Mesenchymal stem cell (in vitro differentiated cells and primary cell): ENCODE results near the gene MDM4.
A peak's percentile ranks its signal among the peaks of the same experiment; 100 is the strongest.

Experiments
- DNase-seq: peaks from one replicate; pipeline ENCODE4 v3.0.0-alpha.2; 2013
- H2AFZ ChIP-seq: one replicate; pipeline ENCODE4 v1.6.1; 2013; ENCODE audit warnings: low read depth, mild to moderate bottlenecking, control low read depth, inconsistent platforms, low read length, moderate library complexity
- H2AK5ac ChIP-seq: 2 replicates; pipeline ENCODE4 v1.6.1; 2013; ENCODE audit warnings: low read length, moderate library complexity, mild to moderate bottlenecking, inconsistent platforms; ENCODE audit not compliant: severe bottlenecking
- H2BK120ac ChIP-seq: one replicate; pipeline ENCODE4 v1.6.1; 2013; ENCODE audit warnings: low read depth, mild to moderate bottlenecking, inconsistent platforms, low read length, moderate library complexity
- H2BK12ac ChIP-seq, 2 experiments: one replicate each; pipeline ENCODE4 v1.6.1; 2013; ENCODE audit warnings: inconsistent platforms in 2 of 2, low read length in 2 of 2, mild to moderate bottlenecking in 2 of 2, moderate library complexity in 2 of 2, control low read depth in 1 of 2
- H2BK15ac ChIP-seq: one replicate; pipeline ENCODE4 v1.6.1; 2013; ENCODE audit warnings: mild to moderate bottlenecking, low read depth, inconsistent platforms; ENCODE audit not compliant: poor library complexity, severe bottlenecking
- H2BK5ac ChIP-seq: 2 replicates; pipeline ENCODE4 v1.6.1; 2013; ENCODE audit warnings: low read depth, mild to moderate bottlenecking, low read length, control low read depth, inconsistent platforms; ENCODE audit not compliant: poor library complexity, severe bottlenecking
- H3K14ac ChIP-seq, 2 experiments: one replicate each; pipeline ENCODE4 v1.6.1; 2013; ENCODE audit warnings: inconsistent platforms in 2 of 2, low read length in 2 of 2, control low read depth in 1 of 2, mild to moderate bottlenecking in 1 of 2, moderate library complexity in 1 of 2
- H3K18ac ChIP-seq, 2 experiments: one replicate each; pipeline ENCODE4 v1.6.1; 2013; ENCODE audit warnings: inconsistent platforms in 2 of 2, low read length in 2 of 2, control low read depth in 1 of 2, low read depth in 1 of 2, mild to moderate bottlenecking in 1 of 2
- H3K23ac ChIP-seq, 2 experiments: one replicate each; pipeline ENCODE4 v1.6.1; 2013; ENCODE audit warnings: inconsistent platforms in 2 of 2, low read length in 2 of 2, mild to moderate bottlenecking in 2 of 2, moderate library complexity in 2 of 2, control low read depth in 1 of 2
- H3K27ac ChIP-seq: 2 replicates; pipeline ENCODE4 v1.5.1; 2013; ENCODE audit warnings: mild to moderate bottlenecking, moderate library complexity, low read length, control low read depth, inconsistent platforms; ENCODE audit not compliant: poor library complexity, severe bottlenecking
- H3K27me3 ChIP-seq, 2 experiments: 2 replicates each; pipeline versions ENCODE4 v1.6.1 to v1.7.0; 2013; ENCODE audit warnings: low read length in 2 of 2, mild to moderate bottlenecking in 2 of 2, moderate library complexity in 2 of 2, control low read depth in 1 of 2, inconsistent platforms in 1 of 2; ENCODE audit not compliant: control insufficient read depth in 1 of 2, insufficient read depth in 1 of 2
- H3K36me3 ChIP-seq, 2 experiments: 2 replicates each; pipeline versions ENCODE4 v1.6.1 to v1.7.0; 2013; ENCODE audit warnings: low read length in 2 of 2, control low read depth in 1 of 2, inconsistent platforms in 1 of 2, low read depth in 1 of 2, mild to moderate bottlenecking in 1 of 2; ENCODE audit not compliant: insufficient read depth in 2 of 2, control insufficient read depth in 1 of 2
- H3K4ac ChIP-seq, 2 experiments: one replicate each; pipeline ENCODE4 v1.6.1; 2013; ENCODE audit warnings: inconsistent platforms in 2 of 2, low read length in 2 of 2, mild to moderate bottlenecking in 2 of 2, moderate library complexity in 2 of 2, control low read depth in 1 of 2, low read depth in 1 of 2
- H3K4me1 ChIP-seq: 2 replicates; pipeline ENCODE4 v1.6.1; 2013; ENCODE audit warnings: low read depth, low read length, control low read depth; ENCODE audit not compliant: control insufficient read depth, insufficient read depth
- H3K4me2 ChIP-seq: 2 replicates; pipeline ENCODE4 v1.6.1; 2013; ENCODE audit warnings: low read length, mild to moderate bottlenecking, inconsistent platforms; ENCODE audit not compliant: poor library complexity, severe bottlenecking
- H3K4me3 ChIP-seq, 2 experiments: 2 replicates each; pipeline versions ENCODE4 v1.5.1 to v1.7.0; 2013; ENCODE audit warnings: low read length in 2 of 2, mild to moderate bottlenecking in 2 of 2, control low read depth in 1 of 2, low read depth in 1 of 2; ENCODE audit not compliant: insufficient read depth in 1 of 2
- H3K79me1 ChIP-seq: replicated peaks from 2 replicates; pipeline ENCODE4 v1.6.1; 2013; ENCODE audit warnings: mild to moderate bottlenecking, control low read depth, low read length, inconsistent platforms; ENCODE audit not compliant: poor library complexity, severe bottlenecking
- H3K9ac ChIP-seq: 2 replicates; pipeline ENCODE4 v1.7.0; 2013; ENCODE audit warnings: mild to moderate bottlenecking, low read length, moderate library complexity
- H3K9me3 ChIP-seq: 2 replicates; pipeline ENCODE4 v1.7.0; 2013; ENCODE audit warnings: mild to moderate bottlenecking, low read length; ENCODE audit not compliant: control insufficient read depth
- H4K8ac ChIP-seq: one replicate; pipeline ENCODE4 v1.6.1; 2013; ENCODE audit warnings: inconsistent platforms, mild to moderate bottlenecking, low read length, moderate library complexity
- H4K91ac ChIP-seq: one replicate; pipeline ENCODE4 v1.6.1; 2013; ENCODE audit warnings: mild to moderate bottlenecking, low read length, inconsistent platforms
- WGBS: methylation state at CpG from one replicate; pipeline ENCODE4 v1.1.7; 2013; ENCODE audit warnings: mixed read lengths; 5-methylcytosine and 5-hydroxymethylcytosine counted together

The MDM4 gene

GRCh38 chr1:204572923-204573922 is 57.0 kb downstream of the MDM4 start:
- 59% methylated on average over 8 of the region's 8 CpGs for WGBS
- Histone ChIP-seq H4K91ac (no peak overlapping the region), H3K23ac (no peak overlapping the region), H3K79me1 (no peaks in the 10 kb centered on the region), H3K9me3 (no peaks in the 10 kb centered on the region), H3K36me3 (peaks cover 0 to 3% of the 10 kb centered on the region in 2 experiments), H2BK120ac (no peak overlapping the region), H3K4me2 (no peak overlapping the region), H3K4me3 (no peak overlapping the region), H2BK12ac (no peak overlapping the region), H2BK5ac (no peak overlapping the region), H3K27me3 (peaks cover 5 to 13% of the 10 kb centered on the region in 2 experiments), H3K4me1 (peaks cover 9% of the 10 kb centered on the region), H2AK5ac (peak overlapping the region; percentile 10), H3K27ac (no peak overlapping the region), H3K14ac (no peak overlapping the region), H3K18ac (no peak overlapping the region), H3K9ac (no peak overlapping the region), H4K8ac (no peak overlapping the region), H2AFZ (no peak overlapping the region), H2BK15ac (no peak overlapping the region), H3K4ac (no peak overlapping the region)
- DNase-seq, result no peak

- H3K27me3 ChIP-seq, result peaks cover 5 to 13% of the 10 kb centered on the region in 2 experiments
- no peak overlapping the region for H2BK120ac ChIP-seq
- H3K79me1 ChIP-seq, result no peaks in the 10 kb centered on the region
- H3K18ac ChIP-seq, result no peak overlapping the region
- H3K14ac ChIP-seq, result no peak overlapping the region
- H4K91ac ChIP-seq, result no peak overlapping the region
- DNase-seq, result no peak
- no peak overlapping the region for H4K8ac ChIP-seq
- peaks cover 11% of the 10 kb centered on the region for H3K4me1 ChIP-seq
- no peak overlapping the region for H2BK15ac ChIP-seq
- H3K4ac ChIP-seq, result no peak overlapping the region
- H3K23ac ChIP-seq, result no peak overlapping the region
- no peaks in the 10 kb centered on the region for H3K9me3 ChIP-seq
- H2BK5ac ChIP-seq, result no peak overlapping the region
- no peak overlapping the region for H3K9ac ChIP-seq
- no peak overlapping the region for H3K4me2 ChIP-seq
- H2AK5ac ChIP-seq, result no peak overlapping the region
- no peak overlapping the region for H2BK12ac ChIP-seq
- H3K4me3 ChIP-seq, result no peak overlapping the region
- H3K27ac ChIP-seq, result no peak overlapping the region
- no peak overlapping the region for H2AFZ ChIP-seq
- peaks cover 0 to 3% of the 10 kb centered on the region in 2 experiments for H3K36me3 ChIP-seq
- WGBS, result 54% methylated on average over 7 of the region's 8 CpGs
These were observed 58.0 kb downstream of the MDM4 start for GRCh38 chr1:204574016-204574864.

DNA sequence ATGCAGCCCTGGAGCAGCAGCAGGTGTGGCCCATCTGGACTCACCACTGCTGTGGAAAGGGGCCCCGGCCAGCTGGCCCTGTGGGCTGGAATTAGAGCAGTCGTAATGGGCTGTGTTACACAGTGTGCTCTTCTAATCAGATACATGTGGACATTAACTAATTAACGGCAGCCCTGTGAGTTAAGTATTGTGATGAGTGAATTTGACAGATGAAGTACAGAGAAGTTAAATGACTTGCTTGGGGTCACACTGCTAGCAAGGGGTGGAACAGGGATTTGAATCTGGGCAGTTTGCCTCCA is 58.6 kb downstream of the MDM4 start:
- Histone ChIP-seq H3K79me1 (no peaks in the 10 kb centered on the region), H3K27ac (no peak overlapping the region), H2BK12ac (no peak overlapping the region), H3K9me3 (no peaks in the 10 kb centered on the region), H4K8ac (no peak overlapping the region), H3K18ac (no peak overlapping the region), H3K4ac (no peak overlapping the region), H3K4me1 (peaks cover 12% of the 10 kb centered on the region), H3K36me3 (peaks cover 0 to 3% of the 10 kb centered on the region in 2 experiments), H3K27me3 (peaks cover 5 to 17% of the 10 kb centered on the region in 2 experiments), H2BK5ac (no peak overlapping the region), H2AK5ac (no peak overlapping the region), H3K9ac (no peak overlapping the region), H2BK120ac (no peak overlapping the region), H3K23ac (no peak overlapping the region), H3K4me3 (no peak overlapping the region), H3K14ac (no peak overlapping the region), H3K4me2 (no peak overlapping the region), H4K91ac (no peak overlapping the region), H2AFZ (no peak overlapping the region), H2BK15ac (no peak overlapping the region)
- WGBS, result 60% methylated on average over 3 of the region's 3 CpGs
- DNase-seq, result no peak
